ENCODE measurements around the gene HBP1.
A peak's percentile ranks its signal among the peaks of the same experiment; 100 is the strongest.
"Not testable (repeated sequence)": the region's sequence is repeated elsewhere in the genome, so short reads cannot be mapped to it uniquely, and the experiment has no call there.

HBP1 gene

GRCh38 chr7:107168233-107169119 is at the start of gene HBP1:
Gene HBP1, plus strand, starts transcription at chr7:107169003. Its CDS starts 10,891 bp downstream, at chr7:107179894.
- DNase-seq = peak; percentile 100

- DNase-seq = no peak
Measured at GRCh38 chr7:107119376-107120105, 49.3 kb upstream of the HBP1 start.

- no peak for DNase-seq
Measured at GRCh38 chr7:107122486-107122911, 46.3 kb upstream of the HBP1 start.

- no peak for DNase-seq
Measured at GRCh38 chr7:107123392-107123791, 45.4 kb upstream of the HBP1 start.

- DNase-seq = peak; percentile 19 to 43
Measured at GRCh38 chr7:107125475-107125874, 43.3 kb upstream of the HBP1 start.

GRCh38 chr7:107128217-107128616 is 40.6 kb upstream of the HBP1 start:
- no peak for DNase-seq

GRCh38 chr7:107128748-107129147 is 40.1 kb upstream of the HBP1 start:
- no peak for DNase-seq

GRCh38 chr7:107130487-107131220 is 38.1 kb upstream of the HBP1 start:
- DNase-seq = no peak

- no peak for DNase-seq
Measured at GRCh38 chr7:107133396-107133795, 35.4 kb upstream of the HBP1 start.

- DNase-seq = no peak
Measured at GRCh38 chr7:107138696-107139420, 29.9 kb upstream of the HBP1 start.

GRCh38 chr7:107143875-107144274 is 24.9 kb upstream of the HBP1 start:
- DNase-seq = not testable (repeated sequence)

GRCh38 chr7:107145067-107145838 is 23.6 kb upstream of the HBP1 start:
- no peak for DNase-seq

GRCh38 chr7:107147464-107148393 is 21.1 kb upstream of the HBP1 start:
- DNase-seq = peak in 1 of 2 experiments; percentile 56

- no peak for DNase-seq
Measured at GRCh38 chr7:107148721-107149120, 20.1 kb upstream of the HBP1 start.

- no peak for DNase-seq
Measured at GRCh38 chr7:107149863-107150262, 18.9 kb upstream of the HBP1 start.

- peak; percentile 37 to 86 for DNase-seq
Measured at GRCh38 chr7:107150375-107151073, 18.3 kb upstream of the HBP1 start.

GRCh38 chr7:107151538-107151937 is 17.3 kb upstream of the HBP1 start:
- DNase-seq = no peak

- no peak for DNase-seq
Measured at GRCh38 chr7:107152011-107152410, 16.8 kb upstream of the HBP1 start.

- no peak for DNase-seq
Measured at GRCh38 chr7:107154826-107155225, 14.0 kb upstream of the HBP1 start.

- DNase-seq = not testable (repeated sequence)
Measured at GRCh38 chr7:107155726-107156125, 13.1 kb upstream of the HBP1 start.

All from NCI-H526 (cell line).